Endothelial cell of umbilical vein (primary cell): ENCODE data around the gene VPS26C. TPM values are rescaled to one million over a fixed set of nuclear protein-coding genes. Genes with fewer than 3 reads are reported as not detected.

ENCODE experiments used
- BruUV-seq: library from RNA; stranded (reverse); fragments of 400-500 nt; replicated peaks from 2 replicates; lab custom pipeline; 2021; lab: Mats Ljungman, UMichigan
- CTCF ChIA-PET: fragments of 300-600, 350-600 bp; sonication (Branson Sonifier 250); formaldehyde crosslinking; loops from one replicate; lab custom pipeline; 2021; ENCODE audit warnings: antibody characterized with exemption, inconsistent platforms; lab: Charles Lee
- POLR2A ChIA-PET: fragments of 300-600, 350-600 bp; sonication (Branson Sonifier 250); formaldehyde crosslinking; loops from one replicate; lab custom pipeline; 2021; ENCODE audit warnings: antibody characterized with exemption, inconsistent platforms; lab: Charles Lee
- DNase-seq: peaks from one replicate; pipeline ENCODE4 v3.0.0-alpha.2; 2011; ENCODE audit warnings: low read depth, low spot score
- FAIRE-seq: peaks from 2 replicates; lab custom pipeline; 2011; peaks lifted over from hg19 to GRCh38; lab: Jason Lieb, UNC
- H2AFZ ChIP-seq: 2 replicates; pipeline ENCODE4 v1.6.0; 2012; ENCODE audit warnings: low read depth, low read length, control low read depth, inconsistent platforms
- H3K27ac ChIP-seq: 2 replicates; pipeline ENCODE4 v1.5.1; 2011; ENCODE audit warnings: low read depth, mild to moderate bottlenecking, control low read depth, low read length, moderate library complexity; ENCODE audit not compliant: insufficient read depth
- H3K27me3 ChIP-seq, 2 experiments: 2 replicates each; pipeline versions ENCODE4 v1.6.0 to v1.6.1; 2011; ENCODE audit warnings: low read length in 2 of 2, mixed read lengths in 1 of 2; ENCODE audit not compliant: control insufficient read depth in 2 of 2, insufficient read depth in 2 of 2
- H3K36me3 ChIP-seq, 2 experiments: 2 replicates in 1 of 2; 3 replicates in 1 of 2; pipeline ENCODE4 v1.5.1; 2011; ENCODE audit warnings: low read length in 2 of 2, mild to moderate bottlenecking in 1 of 2, moderate library complexity in 1 of 2; ENCODE audit not compliant: control insufficient read depth in 2 of 2, insufficient read depth in 2 of 2; ENCODE audit errors: extremely low read depth in 1 of 2
- H3K4me1 ChIP-seq: 3 replicates; pipeline ENCODE4 v1.5.1; 2011; ENCODE audit warnings: mild to moderate bottlenecking, low read length; ENCODE audit not compliant: control insufficient read depth, insufficient read depth; ENCODE audit errors: extremely low read depth
- H3K4me2 ChIP-seq: 2 replicates; pipeline ENCODE4 v1.6.1; 2011; ENCODE audit warnings: low read length, control low read depth, mixed read lengths; ENCODE audit not compliant: insufficient read depth
- H3K4me3 ChIP-seq, 3 experiments: fragments of 200-600 bp in 1 of 3; sonication (generic), shearing (Covaris generic) in 1 of 3; replicated peaks in 1 of 3; 2 replicates each; pipeline ENCODE4 v1.5.1; 2011 to 2016; ENCODE audit warnings: control low read depth in 3 of 3, low read length in 3 of 3, mild to moderate bottlenecking in 2 of 3, inconsistent platforms in 1 of 3, low read depth in 1 of 3, moderate library complexity in 1 of 3; ENCODE audit not compliant: insufficient read depth in 1 of 3
- H3K79me2 ChIP-seq: 2 replicates; pipeline ENCODE4 v1.6.0; 2012; ENCODE audit warnings: low read length, inconsistent platforms; ENCODE audit not compliant: control insufficient read depth, insufficient read depth
- H3K9ac ChIP-seq: replicated peaks from 2 replicates; pipeline ENCODE3; 2011; ENCODE audit warnings: low read length, control low read depth; ENCODE audit not compliant: insufficient read depth; ENCODE audit errors: extremely low read depth
- H3K9me1 ChIP-seq: replicated peaks from 3 replicates; pipeline ENCODE4 v1.6.0; 2011; ENCODE audit warnings: mild to moderate bottlenecking, low read length; ENCODE audit not compliant: control insufficient read depth, insufficient read depth; ENCODE audit errors: extremely low read depth
- H3K9me3 ChIP-seq: replicated peaks from 2 replicates; pipeline ENCODE4 v1.5.1; 2012; ENCODE audit warnings: low read length, inconsistent platforms; ENCODE audit not compliant: control insufficient read depth, insufficient read depth
- H4K20me1 ChIP-seq: replicated peaks from 2 replicates; pipeline ENCODE3; 2011; ENCODE audit warnings: mild to moderate bottlenecking, low read length; ENCODE audit not compliant: control insufficient read depth, insufficient read depth; ENCODE audit errors: extremely low read depth
- EZH2 ChIP-seq: IDR thresholded peaks from 2 replicates; pipeline ENCODE4 v1.6.1; 2012; ENCODE audit warnings: borderline replicate concordance, low read depth, mild to moderate bottlenecking, moderate library complexity, low read length, inconsistent platforms; ENCODE audit not compliant: severe bottlenecking
- FOS ChIP-seq: IDR thresholded peaks from 2 replicates; pipeline ENCODE4 v1.6.1; 2011; ENCODE audit warnings: mild to moderate bottlenecking, low read length, moderate library complexity, borderline replicate concordance; ENCODE audit not compliant: insufficient read depth
- GATA2 ChIP-seq: IDR thresholded peaks from 2 replicates; pipeline ENCODE4 v1.7.0; 2011; ENCODE audit warnings: low read depth, mild to moderate bottlenecking, moderate library complexity, mixed read lengths, low read length; ENCODE audit not compliant: insufficient read length, insufficient read depth
- JUN ChIP-seq: IDR thresholded peaks from 2 replicates; pipeline ENCODE4 v1.6.1; 2011; ENCODE audit warnings: borderline replicate concordance, low read depth; ENCODE audit not compliant: insufficient read length, insufficient read depth
- MYC ChIP-seq: IDR thresholded peaks from one replicate; pipeline ENCODE4 v1.6.1; 2011; ENCODE audit warnings: mild to moderate bottlenecking, low read depth, low read length
- POLR2A ChIP-seq: IDR thresholded peaks from 2 replicates; pipeline ENCODE4 v1.6.1; 2012; ENCODE audit warnings: low read depth, mild to moderate bottlenecking, control low read depth, low read length
- POLR2AphosphoS5 ChIP-seq: IDR thresholded peaks from 2 replicates; pipeline ENCODE4 v1.6.1; 2012; ENCODE audit warnings: low read depth, mild to moderate bottlenecking, control low read depth, low read length, moderate library complexity; ENCODE audit not compliant: insufficient read depth
- dilution Hi-C: fragments of 300-500 bp; cut with MboI; formaldehyde crosslinking; loops from one replicate; pipeline ENCODE4 v1.15.0; 2019; ENCODE audit warnings: low sequenced_read_pairs; ENCODE audit not compliant: extremely low pct_ligation_motif_present
- intact Hi-C: fragments of 100-400 bp; cut with micrococcal nuclease; formaldehyde crosslinking; loops from one replicate; pipeline ENCODE4 v1.10.0; 2022
- polyA plus RNA-seq, 4 experiments: library from polyadenylated mRNA; depleted of rRNA in 3 of 4; stranded (reverse) in 3 of 4; unstranded in 1 of 4; fragments of >200 nt; gene quantifications; 2 replicates each; pipeline versions ENCODE4 v1.2.1 to v1.2.3, GENCODE V29; 2011 to 2012; ENCODE audit warnings: missing spikeins in 1 of 4
- total RNA-seq: library from RNA; stranded (reverse); gene quantifications from 2 replicates; pipeline ENCODE4 v1.2.3, GENCODE V29; 2021
- TF ChIP-seq, protein P1 (sequence below), 2 donors: IDR thresholded peaks; 1 replicate in 1 of 2; 2 replicates in 1 of 2; pipeline ENCODE4 v1.5.1; 2011; ENCODE audit warnings: low read length in 2 of 2, mild to moderate bottlenecking in 2 of 2, moderate library complexity in 2 of 2, control low read depth in 1 of 2, inconsistent platforms in 1 of 2, low read depth in 1 of 2; ENCODE audit not compliant: insufficient read depth in 1 of 2; ENCODE audit errors: extremely low read depth in 1 of 2
- TF ChIP-seq, protein P2 (sequence below): IDR thresholded peaks from 2 replicates; pipeline ENCODE4 v1.6.1; 2011; ENCODE audit not compliant: insufficient read depth, insufficient read length

Gene VPS26C
- total and polyA plus RNA-seq, 2 donors (not counting 3 experiments of a cell fraction or from before 2014, with no cell fraction given): 35.2 to 53.7 TPM

GRCh38 chr21:37214952-37215351, 52.2 kb downstream of the VPS26C start:
- H3K4me3 ChIP-seq: no peak overlapping the region
- H3K79me2 ChIP-seq: no peaks in the 10 kb centered on the region
- H3K9ac ChIP-seq: no peak overlapping the region
- peaks cover 3% of the 10 kb centered on the region for H3K4me1 ChIP-seq
- H3K27ac ChIP-seq: no peak overlapping the region
- H3K36me3 ChIP-seq: no peaks in the 10 kb centered on the region
- H4K20me1 ChIP-seq: no peaks in the 10 kb centered on the region
- no peak overlapping the region for H2AFZ ChIP-seq
- no peaks in the 10 kb centered on the region for H3K9me1 ChIP-seq
- intact Hi-C loops: no loop called here
- ChIA-PET POLR2A (no interaction called here), CTCF (interaction anchor here (0.7 kb wide), 1 partner anchor 328 kb away, joined by 3 read pairs; no protein-coding TSS in a partner anchor)
- dilution Hi-C loops: no loop called here
- no peak overlapping the region for H3K4me2 ChIP-seq
- FAIRE-seq (no peak), DNase-seq (no peak)
- BruUV-seq: no TSS peak
- no peaks in the 10 kb centered on the region for H3K9me3 ChIP-seq
- TF ChIP-seq, protein P1, sequence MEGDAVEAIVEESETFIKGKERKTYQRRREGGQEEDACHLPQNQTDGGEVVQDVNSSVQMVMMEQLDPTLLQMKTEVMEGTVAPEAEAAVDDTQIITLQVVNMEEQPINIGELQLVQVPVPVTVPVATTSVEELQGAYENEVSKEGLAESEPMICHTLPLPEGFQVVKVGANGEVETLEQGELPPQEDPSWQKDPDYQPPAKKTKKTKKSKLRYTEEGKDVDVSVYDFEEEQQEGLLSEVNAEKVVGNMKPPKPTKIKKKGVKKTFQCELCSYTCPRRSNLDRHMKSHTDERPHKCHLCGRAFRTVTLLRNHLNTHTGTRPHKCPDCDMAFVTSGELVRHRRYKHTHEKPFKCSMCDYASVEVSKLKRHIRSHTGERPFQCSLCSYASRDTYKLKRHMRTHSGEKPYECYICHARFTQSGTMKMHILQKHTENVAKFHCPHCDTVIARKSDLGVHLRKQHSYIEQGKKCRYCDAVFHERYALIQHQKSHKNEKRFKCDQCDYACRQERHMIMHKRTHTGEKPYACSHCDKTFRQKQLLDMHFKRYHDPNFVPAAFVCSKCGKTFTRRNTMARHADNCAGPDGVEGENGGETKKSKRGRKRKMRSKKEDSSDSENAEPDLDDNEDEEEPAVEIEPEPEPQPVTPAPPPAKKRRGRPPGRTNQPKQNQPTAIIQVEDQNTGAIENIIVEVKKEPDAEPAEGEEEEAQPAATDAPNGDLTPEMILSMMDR (IDR thresholded peaks at IDR 0.05; ENCODE audit: extremely low read depth in 1 of 2, insufficient read depth in 1 of 2, low read depth in 1 of 2, low read length in 2 of 2): no peak
- TF ChIP-seq POLR2AphosphoS5 (no peak), MYC (no peak), EZH2 (no peak), JUN (no peak), GATA2 (no peak), FOS (no peak), POLR2A (no peak)
- TF ChIP-seq, protein P2, sequence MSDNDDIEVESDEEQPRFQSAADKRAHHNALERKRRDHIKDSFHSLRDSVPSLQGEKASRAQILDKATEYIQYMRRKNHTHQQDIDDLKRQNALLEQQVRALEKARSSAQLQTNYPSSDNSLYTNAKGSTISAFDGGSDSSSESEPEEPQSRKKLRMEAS: no peak
- H3K27me3 ChIP-seq: no peaks in the 10 kb centered on the region
